Smooth muscle cell (in vitro differentiated cells): ENCODE results near the gene PBX4. TPM values are rescaled to one million over a fixed set of nuclear protein-coding genes. Genes with fewer than 3 reads are reported as not detected.

ENCODE experiments used
- DNase-seq: peaks from one replicate; lab custom pipeline; 2025; ENCODE audit not compliant: unreplicated experiment; lab: John Stamatoyannopoulos, UW
- H2AFZ ChIP-seq: fragments of 200-600 bp; sonication (generic); 2 replicates; pipeline ENCODE4 v1.6.0; 2016; ENCODE audit warnings: antibody characterized with exemption, low read depth, mild to moderate bottlenecking
- H3F3A ChIP-seq: fragments of 200-600 bp; sonication (generic); 2 replicates; pipeline ENCODE4 v1.6.0; 2017; ENCODE audit warnings: antibody characterized with exemption, low read depth
- H3K27ac ChIP-seq: fragments of 200-600 bp; sonication (generic); 2 replicates; pipeline ENCODE4 v1.5.1; 2016; ENCODE audit warnings: low read depth, mild to moderate bottlenecking
- H3K27me3 ChIP-seq: fragments of 200-600 bp; sonication (generic); 2 replicates; pipeline ENCODE4 v1.6.1; 2016; ENCODE audit warnings: low read depth, mild to moderate bottlenecking
- H3K36me3 ChIP-seq: fragments of 200-600 bp; sonication (generic); 2 replicates; pipeline ENCODE4 v1.5.1; 2016; ENCODE audit warnings: low read depth
- H3K4me1 ChIP-seq: fragments of 200-600 bp; sonication (generic); 2 replicates; pipeline ENCODE4 v1.5.1; 2016; ENCODE audit warnings: low read depth
- H3K4me2 ChIP-seq: fragments of 200-600 bp; sonication (generic); 2 replicates; pipeline ENCODE4 v1.6.0; 2016; ENCODE audit warnings: mild to moderate bottlenecking
- H3K4me3 ChIP-seq: fragments of 200-600 bp; sonication (generic); 2 replicates; pipeline ENCODE4 v1.5.1; 2016; ENCODE audit warnings: mild to moderate bottlenecking
- H3K79me2 ChIP-seq: fragments of 200-600 bp; sonication (generic); 2 replicates; pipeline ENCODE4 v1.6.0; 2016; ENCODE audit warnings: low read depth, mild to moderate bottlenecking
- H3K9ac ChIP-seq: fragments of 200-600 bp; sonication (generic); 2 replicates; pipeline ENCODE4 v1.6.0; 2016; ENCODE audit warnings: low read depth
- H3K9me3 ChIP-seq: fragments of 200-600 bp; sonication (generic); replicated peaks from 2 replicates; pipeline ENCODE4 v1.5.1; 2016; ENCODE audit warnings: low read depth
- H4K20me1 ChIP-seq: fragments of 200-600 bp; sonication (generic); 2 replicates; pipeline ENCODE4 v1.6.0; 2016; ENCODE audit warnings: low read depth
- WGBS: methylation state at CpG from one replicate; pipeline ENCODE4 v1.1.7; 2016; ENCODE audit warnings: low lambda C conversion rate; 5-methylcytosine and 5-hydroxymethylcytosine counted together
- polyA plus RNA-seq: library from polyadenylated mRNA; unstranded; fragments of >200 nt; fragmentation: Nextera tagmentation; extraction: Ambion mirVana; gene quantifications from 2 replicates; pipeline ENCODE4 v1.2.1, GENCODE V29; 2016
- total RNA-seq: library from RNA; depleted of rRNA; stranded (reverse); fragments of >200 nt; gene quantifications from 2 replicates; pipeline ENCODE4 v1.2.3, GENCODE V29; 2014
- TF ChIP-seq, protein P1 (sequence below): fragments of 200-600 bp; sonication (generic); IDR thresholded peaks from 2 replicates; pipeline ENCODE4 v1.5.1; 2017; ENCODE audit warnings: borderline replicate concordance, mild to moderate bottlenecking, antibody characterized with exemption; ENCODE audit not compliant: insufficient read depth, poor library complexity, severe bottlenecking

The PBX4 gene
- total and polyA plus RNA-seq, 2 experiments from 2014 or later = 1.7 to 2.5 TPM

DNA sequence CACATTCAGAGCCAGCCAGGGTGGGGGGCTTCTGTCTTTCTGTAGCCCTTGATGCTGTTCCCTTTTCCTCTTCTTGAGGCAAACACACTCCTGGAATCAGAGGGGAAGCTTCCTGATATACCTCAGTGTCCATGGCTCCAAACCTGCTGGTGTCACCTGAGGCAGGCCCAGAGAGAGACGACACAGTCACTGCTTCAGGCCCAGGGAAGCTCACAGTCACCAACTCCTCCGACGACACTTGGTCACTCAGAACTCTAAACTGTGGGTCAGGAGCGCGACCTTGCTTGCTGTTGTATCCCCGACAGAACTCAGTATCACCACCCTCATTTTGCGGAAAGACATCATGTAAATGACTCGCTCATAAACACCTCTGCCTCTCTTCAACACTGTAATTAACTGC, 43.9 kb upstream of the PBX4 start:
- Histone ChIP-seq H3K36me3 (no peaks in the 10 kb centered on the region), H3K9me3 (no peaks in the 10 kb centered on the region), H3K79me2 (peaks cover 34% of the 10 kb centered on the region), H3K27ac (no peak overlapping the region), H3K27me3 (no peaks in the 10 kb centered on the region), H4K20me1 (peaks cover 31% of the 10 kb centered on the region), H2AFZ (no peak overlapping the region), H3F3A (no peaks in the 10 kb centered on the region), H3K4me3 (peak overlapping the region; percentile 65), H3K4me2 (peak overlapping the region; percentile 95), H3K4me1 (peaks cover 15% of the 10 kb centered on the region), H3K9ac (peak overlapping the region; percentile 74)
- DNase-seq = no peak
- TF ChIP-seq, protein P1, sequence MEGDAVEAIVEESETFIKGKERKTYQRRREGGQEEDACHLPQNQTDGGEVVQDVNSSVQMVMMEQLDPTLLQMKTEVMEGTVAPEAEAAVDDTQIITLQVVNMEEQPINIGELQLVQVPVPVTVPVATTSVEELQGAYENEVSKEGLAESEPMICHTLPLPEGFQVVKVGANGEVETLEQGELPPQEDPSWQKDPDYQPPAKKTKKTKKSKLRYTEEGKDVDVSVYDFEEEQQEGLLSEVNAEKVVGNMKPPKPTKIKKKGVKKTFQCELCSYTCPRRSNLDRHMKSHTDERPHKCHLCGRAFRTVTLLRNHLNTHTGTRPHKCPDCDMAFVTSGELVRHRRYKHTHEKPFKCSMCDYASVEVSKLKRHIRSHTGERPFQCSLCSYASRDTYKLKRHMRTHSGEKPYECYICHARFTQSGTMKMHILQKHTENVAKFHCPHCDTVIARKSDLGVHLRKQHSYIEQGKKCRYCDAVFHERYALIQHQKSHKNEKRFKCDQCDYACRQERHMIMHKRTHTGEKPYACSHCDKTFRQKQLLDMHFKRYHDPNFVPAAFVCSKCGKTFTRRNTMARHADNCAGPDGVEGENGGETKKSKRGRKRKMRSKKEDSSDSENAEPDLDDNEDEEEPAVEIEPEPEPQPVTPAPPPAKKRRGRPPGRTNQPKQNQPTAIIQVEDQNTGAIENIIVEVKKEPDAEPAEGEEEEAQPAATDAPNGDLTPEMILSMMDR = no peak
- WGBS = 79% methylated on average over 8 of the region's 8 CpGs

DNA sequence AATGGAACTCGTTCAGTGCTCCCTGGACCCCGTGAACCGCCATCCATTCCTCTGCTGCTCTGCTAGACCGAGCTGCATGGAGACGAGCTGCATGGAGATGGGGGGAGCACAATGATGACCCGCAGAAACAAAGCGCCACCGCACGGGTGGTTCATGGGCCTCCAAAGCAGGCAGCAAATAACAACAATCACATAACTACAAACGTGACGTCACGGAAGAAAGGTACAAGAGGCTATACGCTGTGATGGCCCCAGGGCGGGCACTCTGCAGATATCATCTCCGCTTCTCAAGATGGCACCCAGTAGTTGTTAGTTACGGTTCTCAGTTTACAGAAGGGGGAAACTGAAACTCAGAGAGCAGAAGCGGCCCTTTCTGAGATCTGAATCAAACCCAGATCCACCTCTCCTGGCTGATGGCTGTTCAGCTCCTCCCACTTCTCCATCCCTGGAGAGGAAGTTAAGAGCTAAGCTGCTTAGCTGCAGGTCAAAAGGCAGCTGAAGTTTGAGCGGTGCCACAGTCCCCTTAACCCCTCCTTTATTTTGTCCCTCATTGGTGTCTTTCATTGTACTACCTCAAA, 43.3 kb upstream of the PBX4 start:
- H3K4me1 ChIP-seq = peaks cover 15% of the 10 kb centered on the region
- H3K79me2 ChIP-seq = peaks cover 34% of the 10 kb centered on the region
- DNase-seq = no peak
- no peaks in the 10 kb centered on the region for H3K27me3 ChIP-seq
- no peak overlapping the region for H3K4me3 ChIP-seq
- no peak overlapping the region for H2AFZ ChIP-seq
- H3F3A ChIP-seq = no peaks in the 10 kb centered on the region
- TF ChIP-seq, protein P1 = no peak
- 87% methylated on average over 18 of the region's 18 CpGs for WGBS
- H3K9ac ChIP-seq = no peak overlapping the region
- H3K9me3 ChIP-seq = no peaks in the 10 kb centered on the region
- no peak overlapping the region for H3K27ac ChIP-seq
- H3K36me3 ChIP-seq = no peaks in the 10 kb centered on the region
- peak overlapping the region; percentile 95 for H3K4me2 ChIP-seq
- peaks cover 31% of the 10 kb centered on the region for H4K20me1 ChIP-seq

DNA sequence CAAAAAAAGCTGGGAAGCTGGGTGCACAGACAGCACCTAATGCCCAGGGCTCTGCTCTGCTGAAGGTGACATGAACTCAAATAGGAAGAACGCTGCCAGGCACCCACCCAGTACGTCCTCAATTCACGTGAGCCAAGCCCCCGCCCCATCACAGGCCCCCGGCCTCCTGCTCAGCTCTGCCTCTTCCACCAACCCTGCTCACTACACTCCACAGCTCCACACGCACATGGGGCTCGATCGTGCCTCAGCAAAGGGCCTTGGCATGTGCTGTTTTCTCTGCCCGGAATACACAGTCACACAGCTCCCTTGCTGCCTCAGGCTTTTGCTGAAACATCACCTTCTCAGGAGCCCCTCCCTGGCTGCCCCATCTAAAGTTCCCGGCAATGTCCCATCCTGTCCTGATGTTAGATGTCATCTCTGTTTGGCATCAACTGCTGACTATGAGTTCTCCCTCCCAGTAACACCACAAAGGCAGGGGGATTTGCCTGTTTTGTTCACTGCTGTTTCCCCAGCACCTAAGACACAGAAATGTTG, 42.7 kb upstream of the PBX4 start:
- Histone ChIP-seq H3K9ac (no peak overlapping the region), H3K4me2 (no peak overlapping the region), H3K9me3 (no peaks in the 10 kb centered on the region), H3K27ac (no peak overlapping the region), H3K79me2 (peaks cover 34% of the 10 kb centered on the region), H3K4me1 (peaks cover 15% of the 10 kb centered on the region), H3K36me3 (no peaks in the 10 kb centered on the region), H4K20me1 (peaks cover 31% of the 10 kb centered on the region), H3F3A (no peaks in the 10 kb centered on the region), H3K4me3 (no peak overlapping the region), H2AFZ (no peak overlapping the region), H3K27me3 (no peaks in the 10 kb centered on the region)
- TF ChIP-seq, protein P1 = no peak
- DNase-seq = no peak
- WGBS = 87% methylated on average over 9 of the region's 10 CpGs
